GM12878 (cell line): Measurements from ENCODE around the gene ST3GAL5.

Experiments
- ASH2L ChIP-seq: fragments of 300-600, 200-600 bp; sonication (generic); IDR thresholded peaks from 2 replicates; pipeline ENCODE4 v1.6.1; 2017; ENCODE audit warnings: low read depth, mild to moderate bottlenecking, borderline replicate concordance
- ATF2 ChIP-seq: IDR thresholded peaks from 2 replicates; pipeline ENCODE4 v1.6.1; 2012; ENCODE audit warnings: low read length, inconsistent platforms
- CBFB ChIP-seq: IDR thresholded peaks from 2 replicates; pipeline ENCODE4 v1.6.1; 2016; ENCODE audit warnings: antibody characterized with exemption, low read depth
- CEBPB ChIP-seq, 2 experiments: fragments of 150-350 bp in 1 of 2; IDR thresholded peaks; 2 replicates each; pipeline ENCODE4 v1.6.1; 2012 to 2014; ENCODE audit warnings: low read depth in 2 of 2, low read length in 2 of 2, borderline replicate concordance in 1 of 2, inconsistent platforms in 1 of 2
- EED ChIP-seq: sonication (generic); IDR thresholded peaks from 2 replicates; pipeline ENCODE4 v1.6.1; 2016; ENCODE audit warnings: antibody characterized with exemption, low read depth
- FOS ChIP-seq: IDR thresholded peaks from 3 replicates; pipeline ENCODE4 v1.6.1; 2011; ENCODE audit warnings: borderline replicate concordance; ENCODE audit not compliant: insufficient read length; ENCODE audit errors: extremely low read depth
- MEF2A ChIP-seq: IDR thresholded peaks from 2 replicates; pipeline ENCODE4 v1.6.1; 2011; ENCODE audit warnings: low read depth, mild to moderate bottlenecking, low read length, moderate library complexity; ENCODE audit not compliant: insufficient read depth
- NRF1 ChIP-seq: conservative IDR thresholded peaks from 2 replicates; pipeline ENCODE4 v1.6.1; 2011; ENCODE audit warnings: mild to moderate bottlenecking, low read depth, low read length, improper control_type of control experiment
- POLR2A ChIP-seq: IDR thresholded peaks from 2 replicates; pipeline ENCODE4 v1.6.1; 2011; ENCODE audit warnings: low read depth, mild to moderate bottlenecking, low read length
- STAT3 ChIP-seq: IDR thresholded peaks from 2 replicates; pipeline ENCODE4 v1.6.1; 2011; ENCODE audit warnings: low read depth, low read length, improper control_type of control experiment
- YY1 ChIP-seq: IDR thresholded peaks from 2 replicates; pipeline ENCODE4 v1.6.1; 2011; ENCODE audit warnings: low read depth, mild to moderate bottlenecking, low read length

GRCh38 chr2:85791704-85792565 lies 96.9 kb downstream of the ST3GAL5 start:
- TF ChIP-seq POLR2A, result no peak
- TF ChIP-seq CBFB, result no peak
- TF ChIP-seq EED, result no peak
- TF ChIP-seq YY1, result no peak
- no peak for TF ChIP-seq NRF1
- TF ChIP-seq STAT3, result no peak
- no peak for TF ChIP-seq CEBPB (IDR thresholded peaks at IDR 0.05; ENCODE audit: borderline replicate concordance in 1 of 2, low read depth in 2 of 2, low read length in 2 of 2)
- no peak for TF ChIP-seq FOS
- TF ChIP-seq ASH2L, result no peak
- TF ChIP-seq MEF2A, result no peak
- no peak for TF ChIP-seq ATF2
